Transverse colon (tissue), 4 donors: ENCODE measurements around the gene SYPL2.

Experiments
- POLR2A ChIP-seq: fragments of 450-650 bp; IDR thresholded peaks from one replicate; pipeline ENCODE4 v1.6.1; 2016; ENCODE audit warnings: antibody characterized with exemption, mild to moderate bottlenecking, moderate library complexity
- POLR2AphosphoS5 ChIP-seq, 3 donors: sonication (generic); formaldehyde crosslinking; IDR thresholded peaks; one replicate each; pipeline ENCODE4 v1.6.1; 2016; ENCODE audit warnings: antibody characterized with exemption in 3 of 3
- TF ChIP-seq, protein P1 (sequence below), 5 experiments: fragments of 200-600 bp in 3 of 5; fragments of 450-650 bp in 2 of 5; sonication (generic) in 3 of 5; IDR thresholded peaks; 1 replicate in 2 of 5; 2 replicates in 3 of 5; pipeline ENCODE4 v1.5.1; 2016 to 2017; ENCODE audit warnings: antibody characterized with exemption in 5 of 5, inconsistent platforms in 3 of 5, mild to moderate bottlenecking in 2 of 5, moderate library complexity in 1 of 5

- TF ChIP-seq POLR2A (no peak), POLR2AphosphoS5 (IDR thresholded peaks at IDR 0.05) (no peak)
- TF ChIP-seq, protein P1, sequence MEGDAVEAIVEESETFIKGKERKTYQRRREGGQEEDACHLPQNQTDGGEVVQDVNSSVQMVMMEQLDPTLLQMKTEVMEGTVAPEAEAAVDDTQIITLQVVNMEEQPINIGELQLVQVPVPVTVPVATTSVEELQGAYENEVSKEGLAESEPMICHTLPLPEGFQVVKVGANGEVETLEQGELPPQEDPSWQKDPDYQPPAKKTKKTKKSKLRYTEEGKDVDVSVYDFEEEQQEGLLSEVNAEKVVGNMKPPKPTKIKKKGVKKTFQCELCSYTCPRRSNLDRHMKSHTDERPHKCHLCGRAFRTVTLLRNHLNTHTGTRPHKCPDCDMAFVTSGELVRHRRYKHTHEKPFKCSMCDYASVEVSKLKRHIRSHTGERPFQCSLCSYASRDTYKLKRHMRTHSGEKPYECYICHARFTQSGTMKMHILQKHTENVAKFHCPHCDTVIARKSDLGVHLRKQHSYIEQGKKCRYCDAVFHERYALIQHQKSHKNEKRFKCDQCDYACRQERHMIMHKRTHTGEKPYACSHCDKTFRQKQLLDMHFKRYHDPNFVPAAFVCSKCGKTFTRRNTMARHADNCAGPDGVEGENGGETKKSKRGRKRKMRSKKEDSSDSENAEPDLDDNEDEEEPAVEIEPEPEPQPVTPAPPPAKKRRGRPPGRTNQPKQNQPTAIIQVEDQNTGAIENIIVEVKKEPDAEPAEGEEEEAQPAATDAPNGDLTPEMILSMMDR (IDR thresholded peaks at IDR 0.05) = no peak
Observed at GRCh38 chr1:109475261-109475660, 8.9 kb downstream of the SYPL2 start.
